HG03108 (cell line): ENCODE results near the gene BABAM1.

ENCODE experiments used
- ATAC-seq: cut with Tn5 transposase; IDR thresholded peaks from one replicate; pipeline ENCODE4 v1.9.1; 2021; ENCODE audit warnings: moderate library complexity; ENCODE audit not compliant: unreplicated experiment

BABAM1 gene

DNA sequence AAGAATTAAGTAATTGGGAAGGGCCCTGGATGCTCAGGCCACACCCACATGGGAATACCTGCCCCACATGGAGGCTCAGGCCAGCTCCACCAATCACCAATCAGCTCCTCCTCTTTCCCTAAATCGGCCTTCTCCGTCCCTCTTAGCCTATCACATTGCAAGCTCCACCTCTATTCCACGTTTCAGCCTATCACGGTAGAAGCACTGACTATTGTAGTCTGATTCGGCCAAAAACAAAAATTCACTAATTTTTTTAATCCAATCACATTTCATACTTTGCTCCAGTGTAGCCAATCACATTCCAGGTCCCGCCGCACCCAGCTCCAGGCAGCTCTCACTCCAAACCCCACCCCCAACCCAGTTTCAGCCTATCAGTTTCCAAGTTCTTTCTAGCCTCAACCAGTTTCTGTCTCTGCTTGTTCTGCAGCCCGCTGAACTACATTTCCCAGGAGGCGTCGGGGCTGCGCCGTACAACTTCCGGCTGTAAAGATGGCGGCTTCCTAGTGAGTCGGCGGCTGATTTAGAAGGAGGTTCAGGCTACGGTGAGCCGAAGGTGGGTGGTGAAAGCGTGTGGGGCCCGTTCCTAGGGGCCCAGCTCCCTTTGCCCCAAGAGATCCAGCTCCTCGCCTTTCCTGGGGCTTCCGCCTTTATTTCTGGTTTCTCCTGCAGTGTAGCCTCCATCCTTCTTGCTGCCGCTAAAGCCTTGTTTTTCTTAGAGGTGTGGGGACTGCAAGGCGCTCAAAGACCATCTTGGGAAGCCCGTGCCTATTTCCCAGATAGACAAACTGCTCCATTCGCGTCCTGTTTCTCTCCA is at the start of gene BABAM1:
TSS of gene BABAM1 (plus strand) at position 469 of the 814 bp plus-strand sequence. CDS start 1,364 bp downstream, outside the sequence.
- ATAC-seq = peak; percentile 92

DNA sequence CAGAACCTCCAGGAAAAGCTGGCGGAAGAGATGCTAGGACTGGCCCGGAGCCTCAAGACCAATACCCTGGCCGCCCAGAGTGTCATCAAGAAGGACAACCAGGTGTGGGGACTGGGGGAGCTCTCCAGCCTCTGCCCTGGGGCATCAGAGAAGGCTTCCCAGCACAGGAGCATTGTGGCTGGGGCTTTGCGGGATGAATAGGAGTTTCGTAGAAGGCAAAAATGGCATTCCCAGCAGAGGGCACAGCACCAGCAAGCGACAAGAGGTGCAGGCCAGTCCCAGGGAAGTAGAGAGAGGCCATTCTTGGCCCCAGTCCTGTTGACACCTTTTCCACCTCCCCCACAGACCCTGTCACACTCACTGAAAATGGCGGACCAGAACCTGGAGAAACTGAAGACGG is 48.0 kb upstream of the BABAM1 start:
- ATAC-seq = no peak

DNA sequence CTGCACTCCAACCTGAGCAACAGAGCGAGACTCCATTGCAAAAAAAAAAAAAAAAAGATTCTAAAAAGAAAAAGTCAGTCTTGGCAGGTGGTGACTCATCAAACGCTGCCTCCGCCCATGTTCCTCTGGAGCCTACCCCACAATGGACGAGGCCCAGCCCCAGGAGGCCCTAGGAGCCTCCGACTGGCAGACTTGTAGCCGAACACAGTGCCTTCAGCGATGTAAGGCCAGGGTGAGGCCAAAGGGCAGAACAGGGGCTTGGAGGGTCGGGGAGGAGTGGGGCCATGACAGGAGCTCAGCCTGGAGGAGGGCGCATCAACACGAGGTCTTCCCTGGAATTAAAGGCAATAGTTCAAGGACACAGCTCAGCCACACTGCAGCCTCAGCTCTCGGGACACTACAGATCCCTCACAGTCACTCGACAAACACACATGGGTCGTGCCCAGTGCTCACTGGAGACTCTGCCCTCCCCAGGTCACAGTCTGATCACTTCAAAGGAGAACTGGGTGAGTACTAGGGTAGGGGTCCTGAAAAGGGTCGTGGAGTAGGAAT is 47.0 kb upstream of the BABAM1 start:
- no peak for ATAC-seq

DNA sequence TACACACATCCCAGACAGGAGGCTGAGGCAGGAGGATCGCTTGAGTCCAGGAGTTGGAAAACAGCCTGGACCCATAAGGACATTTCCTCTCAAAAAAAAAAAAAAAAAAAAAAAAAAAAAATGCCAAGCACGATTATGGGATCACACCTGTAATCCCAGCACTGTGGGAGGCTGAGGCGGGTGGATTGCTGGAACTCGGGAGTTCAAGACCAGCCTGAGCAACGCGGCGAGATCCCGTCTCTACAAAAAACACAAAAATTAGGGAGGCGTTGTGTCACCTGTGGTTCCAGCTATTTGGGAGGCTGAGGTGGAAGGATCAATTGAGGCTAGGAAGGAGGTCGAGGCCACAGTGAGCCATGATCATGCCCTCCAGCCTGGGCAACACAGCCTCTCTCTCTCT is 42.2 kb upstream of the BABAM1 start:
- no peak for ATAC-seq

DNA sequence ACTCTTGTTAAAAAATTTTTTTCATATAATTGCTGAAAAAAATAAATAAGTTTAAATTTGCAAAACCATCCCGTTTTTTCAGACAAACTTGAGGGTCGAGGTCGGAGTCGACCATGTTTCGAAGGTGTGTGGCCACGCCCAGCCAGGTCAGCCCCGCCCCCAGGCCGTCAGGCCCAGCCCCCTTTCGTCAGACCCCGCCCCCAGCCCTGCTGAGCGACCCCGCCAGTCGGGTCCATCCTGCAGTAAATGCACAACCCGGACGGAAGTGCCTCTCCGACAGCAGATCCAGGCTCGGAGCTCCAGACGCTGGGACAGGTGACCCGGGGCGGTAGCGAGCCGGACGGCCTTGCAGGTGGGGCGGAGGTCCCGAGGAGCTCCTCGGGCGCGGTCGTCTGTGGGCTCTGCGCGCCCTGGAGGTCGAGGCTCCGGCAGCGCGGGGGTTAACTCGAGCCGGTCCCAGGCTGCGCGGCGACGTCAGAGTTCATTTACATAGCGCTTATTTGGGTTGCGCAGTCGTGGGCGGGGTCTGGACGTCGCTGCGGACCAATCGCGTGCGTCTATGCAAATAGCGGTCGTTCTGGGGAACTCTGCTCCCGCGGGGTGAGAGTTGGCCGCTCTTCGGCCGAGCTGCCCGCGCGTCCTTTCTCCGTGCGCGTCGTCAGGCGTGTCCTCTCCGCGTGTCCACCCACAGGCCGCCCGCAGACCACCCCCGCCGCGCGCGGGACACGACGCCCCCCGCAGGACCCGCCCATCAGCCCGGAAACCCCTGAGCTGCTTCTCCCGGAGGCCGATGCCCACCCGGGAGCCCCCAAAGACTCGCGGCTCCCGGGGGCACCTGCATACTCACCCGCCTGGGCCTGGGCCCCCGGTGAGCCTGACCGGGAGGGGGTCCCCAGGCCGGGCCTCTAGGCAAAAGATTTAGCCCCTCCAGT is 41.0 kb upstream of the BABAM1 start, which contains the start of gene OCEL1:
TSS of gene OCEL1 (plus strand) at position 225 of the 932 bp plus-strand sequence. CDS start at position 247, 22 bp downstream.
- ATAC-seq = peak; percentile 93

DNA sequence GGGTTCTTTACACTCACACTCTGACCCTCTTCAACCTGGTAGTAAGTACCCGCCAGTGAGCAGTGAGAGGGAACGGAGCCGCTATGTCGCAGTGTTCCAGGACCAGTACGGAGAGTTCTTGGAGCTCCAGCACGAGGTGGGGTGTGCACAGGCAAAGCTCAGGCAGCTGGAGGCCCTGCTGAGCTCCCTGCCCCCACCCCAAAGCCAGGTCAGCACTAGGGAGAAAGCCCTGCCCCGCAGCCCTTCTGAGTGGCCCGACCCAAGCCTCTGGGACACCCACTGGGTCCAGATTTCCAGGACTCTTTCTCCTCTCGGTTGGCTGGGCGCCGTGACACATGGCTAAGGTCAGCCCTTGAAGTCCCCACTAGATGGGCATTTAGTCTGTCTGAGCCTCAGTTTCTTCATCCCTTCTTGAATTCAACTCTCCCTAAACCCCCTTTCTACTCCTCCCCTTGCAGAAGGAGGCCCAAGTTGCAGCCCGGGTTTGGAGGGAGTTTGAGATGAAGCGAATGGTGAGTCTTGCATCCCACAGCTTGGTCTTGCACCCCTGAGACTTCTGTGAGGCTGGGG is 39.4 kb upstream of the BABAM1 start:
- no peak for ATAC-seq

DNA sequence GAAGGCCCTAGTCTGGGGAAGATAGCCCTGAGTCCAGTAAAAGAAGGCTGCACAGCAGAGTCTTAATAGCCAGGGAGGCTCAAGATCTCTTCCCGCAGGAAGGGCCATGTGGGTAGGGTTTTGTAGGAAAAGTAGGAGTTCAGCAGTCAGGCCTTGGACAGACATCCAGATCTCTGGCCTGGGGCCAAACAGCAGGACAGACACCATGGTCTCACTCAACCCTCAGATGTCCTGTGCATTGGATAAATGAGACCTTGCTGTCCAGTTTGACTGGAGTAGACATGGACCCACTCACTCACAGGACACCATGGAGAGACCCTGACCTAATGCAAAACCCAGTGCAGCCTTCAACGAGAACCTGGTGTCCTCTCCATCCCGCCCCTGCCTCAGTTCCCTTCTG is 37.4 kb upstream of the BABAM1 start:
- no peak for ATAC-seq

DNA sequence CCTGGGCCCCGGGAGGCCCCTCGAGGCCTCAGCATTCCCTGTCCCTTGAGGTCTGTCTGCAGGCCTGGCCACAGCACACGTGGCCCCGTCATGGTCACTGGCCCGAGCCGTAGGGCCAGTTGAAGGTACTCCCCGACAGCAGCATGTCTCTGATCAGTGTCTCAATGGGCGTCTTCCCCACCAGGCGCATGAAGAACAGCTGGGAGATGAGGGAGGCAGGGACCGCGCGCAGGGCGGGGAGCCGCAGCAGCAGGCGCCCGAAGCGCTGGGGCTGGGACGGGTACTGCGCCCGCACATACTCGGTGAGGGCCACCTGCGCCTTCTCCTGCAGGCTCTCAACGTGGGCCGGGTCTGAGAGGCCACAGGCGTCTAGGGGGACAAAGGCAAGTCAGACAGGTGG is 35.0 kb upstream of the BABAM1 start:
- no peak for ATAC-seq

DNA sequence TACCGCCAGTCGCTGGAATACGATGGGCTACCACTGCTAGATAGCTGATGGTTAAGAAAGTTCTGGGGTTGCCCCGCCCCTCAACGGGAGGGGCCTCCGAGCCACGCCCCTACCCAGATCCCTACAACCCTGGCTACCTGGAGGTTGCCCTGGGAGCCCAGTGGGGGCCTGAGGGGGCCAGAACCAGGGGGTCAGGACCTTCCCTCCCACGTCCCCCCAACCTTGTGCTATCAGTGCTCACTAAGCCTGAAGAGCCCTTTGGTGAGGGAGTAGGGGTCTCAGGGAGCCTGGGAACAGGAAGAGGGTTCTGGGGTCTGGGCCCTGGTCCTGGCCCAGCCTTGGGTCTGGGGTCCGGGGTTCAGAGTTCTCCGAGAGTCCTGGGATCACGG is 32.3 kb upstream of the BABAM1 start:
- ATAC-seq = peak; percentile 38

DNA sequence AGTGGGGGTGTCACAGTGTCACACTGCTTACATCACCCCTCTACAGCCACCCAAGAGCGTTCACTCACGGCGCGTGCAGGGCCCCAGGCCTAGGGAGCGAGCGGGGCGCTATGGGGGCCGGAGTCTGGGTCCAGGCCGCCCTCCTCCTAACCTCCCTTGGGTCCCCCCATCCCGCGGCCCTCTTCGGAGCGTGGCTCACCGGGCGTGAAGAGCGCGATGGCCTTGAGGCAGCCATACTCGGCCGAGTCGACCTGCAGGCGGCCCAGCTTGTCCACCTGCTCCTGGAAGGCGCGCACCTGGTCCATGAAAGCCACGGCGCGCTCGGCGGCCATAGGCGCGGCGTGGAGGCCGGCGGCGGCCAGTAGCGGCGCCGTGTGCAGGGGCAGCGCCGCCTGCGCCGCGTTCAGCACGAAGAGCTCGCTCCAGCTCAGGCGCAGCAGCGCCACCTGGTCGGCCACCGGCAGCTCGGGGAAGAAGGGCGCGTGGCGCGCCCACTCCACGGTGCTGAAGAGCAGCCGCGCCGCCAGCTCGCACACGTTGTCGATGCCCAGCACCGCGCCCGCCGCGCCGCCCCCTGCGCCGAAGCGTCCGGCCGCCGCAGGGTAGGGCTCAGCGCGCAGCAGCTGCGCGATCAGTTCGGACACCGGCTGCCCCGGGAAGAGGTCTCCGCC is 31.8 kb upstream of the BABAM1 start:
- ATAC-seq = peak; percentile 59

DNA sequence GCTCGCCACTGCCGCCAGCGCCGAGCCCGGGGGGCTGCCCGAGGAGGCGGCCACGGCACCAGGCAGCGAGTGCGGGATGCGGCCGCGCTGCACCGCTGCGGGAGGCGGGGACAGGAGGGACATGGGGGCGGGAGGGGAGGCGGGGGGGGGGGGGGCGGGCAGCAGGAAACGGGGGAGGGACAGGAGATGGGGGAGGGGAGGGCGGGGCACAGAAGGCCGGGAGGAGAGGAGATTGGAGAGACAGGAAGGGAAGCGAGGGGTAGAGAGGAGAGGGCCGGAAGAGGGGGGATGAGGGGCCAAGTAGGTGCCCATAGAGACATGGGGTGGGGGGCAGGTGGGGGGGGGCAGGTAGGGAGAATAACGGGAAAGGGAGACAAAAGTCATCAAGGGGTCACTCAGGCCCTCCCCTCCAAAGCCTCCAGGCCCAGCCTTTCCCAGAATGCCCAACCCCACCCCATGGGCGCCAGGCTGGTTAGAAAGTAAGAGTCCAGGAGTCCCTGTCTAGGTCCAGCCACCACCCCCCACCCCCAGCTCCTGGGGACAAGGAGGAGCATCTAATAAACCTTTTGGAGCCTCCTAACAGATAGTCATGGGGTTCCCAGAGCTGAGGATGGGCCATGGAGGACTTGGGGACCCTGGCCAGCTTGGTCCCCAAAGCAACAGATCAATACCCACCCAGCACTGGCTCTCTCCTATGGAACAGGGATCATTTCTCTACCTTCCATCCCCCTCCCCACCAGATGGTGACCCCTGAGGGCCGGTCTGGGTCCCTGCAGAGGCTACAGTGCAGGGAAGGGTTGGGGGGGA is 31.1 kb upstream of the BABAM1 start:
- ATAC-seq = peak; percentile 10

DNA sequence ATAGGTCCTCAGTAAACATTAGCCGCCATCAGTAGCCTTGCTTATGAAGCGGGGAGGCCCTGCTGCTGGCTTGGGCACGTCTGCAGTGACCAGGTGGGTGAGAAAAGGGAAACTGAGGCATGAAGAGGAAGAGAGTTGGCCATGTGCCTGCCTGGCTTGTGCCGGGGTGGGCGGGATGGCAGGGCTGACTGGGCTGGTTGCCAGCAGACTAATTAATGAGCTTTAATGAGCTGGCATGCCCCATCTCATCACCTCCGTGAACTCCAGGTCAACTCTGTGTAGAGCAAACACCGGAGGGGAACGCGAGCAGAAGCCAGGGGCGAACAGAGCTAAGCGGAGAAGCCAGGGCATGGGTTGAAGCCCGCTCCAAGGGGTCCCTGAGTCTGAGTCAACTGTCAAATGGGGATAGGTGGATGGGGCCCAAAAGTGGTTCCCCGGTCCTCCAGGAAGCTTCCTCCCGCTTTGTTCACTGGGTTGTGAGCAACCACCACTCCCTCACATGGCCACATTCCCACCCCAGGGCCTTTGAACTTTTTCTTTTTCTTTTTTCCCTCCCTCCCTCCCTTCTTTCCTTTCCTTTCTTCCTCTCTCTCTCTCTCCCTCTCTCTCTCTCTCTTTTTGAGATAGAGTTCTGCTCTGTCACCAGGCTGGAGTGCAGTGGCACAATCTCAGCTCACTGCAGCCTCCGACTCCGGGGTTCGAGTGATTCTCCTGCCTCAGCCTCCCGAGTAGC is 30.3 kb upstream of the BABAM1 start:
- no peak for ATAC-seq

DNA sequence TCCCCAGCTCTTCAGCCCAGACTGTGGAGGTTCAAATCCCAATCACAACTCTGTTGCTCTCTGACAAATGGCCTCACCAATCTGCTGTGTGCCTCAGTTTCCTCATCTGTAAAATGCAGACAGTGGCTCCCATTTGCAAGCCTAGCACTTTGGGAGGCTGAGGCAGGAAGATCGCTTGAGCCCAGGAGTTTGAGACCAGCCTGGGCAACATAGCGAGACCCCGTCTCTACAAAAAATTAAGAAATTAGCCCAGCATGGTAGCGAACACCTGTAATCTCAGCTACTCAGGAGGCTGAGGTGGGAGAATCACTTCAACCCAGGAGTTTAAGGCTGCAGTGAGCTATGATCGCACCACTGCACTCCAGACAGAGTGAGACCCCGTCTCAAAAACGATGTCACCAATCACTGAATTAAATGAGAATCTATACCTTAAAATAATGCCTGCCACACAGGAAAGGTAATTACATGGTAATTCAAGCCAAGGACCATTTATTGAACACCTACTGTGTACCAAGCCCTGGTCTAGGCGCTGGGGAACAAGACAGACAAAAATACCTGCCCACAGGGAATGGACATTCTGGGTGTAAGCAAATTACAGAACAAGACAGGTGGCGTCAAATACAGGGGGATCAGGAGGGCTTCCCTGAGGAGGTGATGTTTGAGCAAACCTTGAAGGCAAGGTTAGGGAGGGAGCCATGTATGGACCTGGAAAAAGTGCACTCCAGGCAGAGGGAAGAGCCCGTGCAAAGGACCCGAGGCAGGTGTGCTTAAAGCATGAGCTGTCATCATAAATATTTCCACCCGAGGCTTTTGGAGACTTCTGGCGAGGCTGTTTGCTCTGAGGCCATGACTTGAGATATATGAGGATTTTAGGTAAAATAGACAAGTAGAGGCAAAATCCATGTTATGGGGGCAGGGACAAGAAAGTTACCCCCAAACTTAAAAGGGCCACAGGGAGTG is 29.2 kb upstream of the BABAM1 start:
- ATAC-seq = no peak

DNA sequence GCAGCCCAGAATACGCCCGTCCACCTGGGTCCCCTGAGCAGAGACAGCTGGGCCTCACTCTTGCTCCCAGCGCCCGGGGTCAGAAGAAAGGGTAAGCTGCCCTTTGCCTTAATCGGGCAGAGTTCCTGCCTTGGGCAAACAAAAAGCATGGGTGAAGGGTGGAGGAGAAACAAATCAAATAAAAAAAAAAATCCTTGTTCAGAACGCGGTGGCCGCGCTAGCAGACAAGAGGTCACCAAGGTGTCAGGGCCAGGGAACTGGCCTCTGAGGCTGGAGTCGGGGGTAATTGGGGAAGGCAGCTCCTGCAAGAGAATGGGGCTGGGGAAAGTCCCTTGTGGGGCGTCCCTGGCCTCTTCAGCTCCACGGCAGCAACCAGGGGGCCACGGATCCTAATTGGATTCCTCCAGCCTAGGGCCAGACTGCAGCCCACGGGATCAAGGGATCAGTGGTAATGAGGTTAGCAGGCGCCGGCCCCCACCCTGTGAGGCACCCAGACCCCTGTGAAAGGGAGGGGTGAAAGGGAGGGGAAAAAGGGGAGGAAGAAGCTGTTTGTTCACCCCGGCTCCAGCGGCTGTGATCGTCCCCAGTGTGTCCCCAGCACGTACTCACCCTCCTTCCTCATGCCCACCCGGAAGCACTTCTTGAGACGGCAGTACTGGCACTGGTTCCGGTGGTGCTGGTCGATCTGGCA is 27.0 kb upstream of the BABAM1 start:
- no peak for ATAC-seq

DNA sequence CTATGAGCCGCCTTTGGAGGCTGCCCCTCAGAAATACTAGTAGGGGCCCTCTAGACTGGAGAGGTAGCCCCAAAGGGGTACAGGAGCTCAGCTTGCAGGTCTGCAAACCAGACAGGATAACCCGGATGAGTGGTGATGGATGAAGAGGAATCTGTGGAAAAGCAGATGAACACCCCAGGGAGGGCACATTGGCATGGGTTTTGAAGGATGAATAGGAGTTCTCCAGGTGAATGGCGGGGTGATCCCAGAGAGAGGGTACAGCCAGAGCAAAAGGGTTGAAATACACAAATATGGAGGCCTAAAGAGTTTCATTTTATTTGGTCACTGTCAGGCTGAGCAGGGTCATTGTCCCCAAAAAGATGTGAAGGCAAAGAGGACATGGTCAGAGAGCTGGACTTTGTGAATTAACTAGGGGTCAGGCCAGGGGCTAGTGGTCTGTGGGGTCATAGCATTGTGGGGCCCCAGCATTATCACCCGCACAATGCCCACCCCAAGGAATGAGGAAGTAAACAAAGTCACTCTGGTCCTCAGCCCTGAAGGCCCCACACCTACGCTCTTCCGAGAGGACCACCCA is 26.3 kb upstream of the BABAM1 start:
- no peak for ATAC-seq

DNA sequence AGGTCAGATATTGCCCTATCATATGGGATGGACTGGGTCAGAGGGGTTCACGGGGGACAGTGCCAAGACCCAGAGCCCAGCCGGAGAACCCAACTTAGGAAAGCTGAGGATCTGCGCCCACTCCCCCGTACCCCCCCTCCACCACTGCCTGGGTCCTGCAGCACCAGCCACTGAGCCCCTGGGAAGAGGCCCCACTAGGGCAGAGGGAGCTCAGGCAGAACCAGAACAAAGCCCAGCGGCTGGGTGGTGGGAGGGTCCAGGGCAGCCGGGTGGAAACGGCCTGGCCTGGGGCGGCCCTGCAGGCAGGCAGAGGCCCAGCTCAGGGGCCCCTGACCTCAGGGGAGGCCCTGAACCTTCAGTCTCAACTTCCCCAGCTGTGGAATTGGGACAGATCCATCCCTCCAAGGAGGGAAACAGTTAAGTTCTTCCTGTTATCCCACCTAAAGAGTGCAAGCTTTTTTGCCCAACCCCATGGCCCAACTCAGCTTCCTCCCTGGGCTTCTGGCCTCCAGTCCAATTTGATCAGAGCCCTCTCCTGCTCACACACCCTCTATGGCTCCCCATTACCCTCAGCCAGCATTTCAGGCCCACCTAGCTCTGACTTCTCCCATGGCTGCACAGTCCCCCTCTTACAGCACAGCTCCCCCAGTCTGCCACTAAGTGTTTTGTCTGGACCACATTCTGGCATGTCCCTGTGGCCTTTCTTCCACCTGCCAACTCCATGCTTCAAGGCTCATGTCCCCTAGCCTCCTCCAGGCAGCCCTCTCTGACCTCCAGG is 24.6 kb upstream of the BABAM1 start:
- ATAC-seq = no peak
